Smooth muscle cell (in vitro differentiated cells): ENCODE results near the gene ACSF2. TPM values are rescaled to one million over a fixed set of nuclear protein-coding genes. Genes with fewer than 3 reads are reported as not detected.
"Not testable (repeated sequence)": the region's sequence is repeated elsewhere in the genome, so short reads cannot be mapped to it uniquely, and the experiment has no call there.

ENCODE experiments used
- DNase-seq: peaks from one replicate; lab custom pipeline; 2025; ENCODE audit not compliant: unreplicated experiment; lab: John Stamatoyannopoulos, UW
- H2AFZ ChIP-seq: fragments of 200-600 bp; sonication (generic); 2 replicates; pipeline ENCODE4 v1.6.0; 2016; ENCODE audit warnings: antibody characterized with exemption, low read depth, mild to moderate bottlenecking
- H3F3A ChIP-seq: fragments of 200-600 bp; sonication (generic); 2 replicates; pipeline ENCODE4 v1.6.0; 2017; ENCODE audit warnings: antibody characterized with exemption, low read depth
- H3K27ac ChIP-seq: fragments of 200-600 bp; sonication (generic); 2 replicates; pipeline ENCODE4 v1.5.1; 2016; ENCODE audit warnings: low read depth, mild to moderate bottlenecking
- H3K27me3 ChIP-seq: fragments of 200-600 bp; sonication (generic); 2 replicates; pipeline ENCODE4 v1.6.1; 2016; ENCODE audit warnings: low read depth, mild to moderate bottlenecking
- H3K36me3 ChIP-seq: fragments of 200-600 bp; sonication (generic); 2 replicates; pipeline ENCODE4 v1.5.1; 2016; ENCODE audit warnings: low read depth
- H3K4me1 ChIP-seq: fragments of 200-600 bp; sonication (generic); 2 replicates; pipeline ENCODE4 v1.5.1; 2016; ENCODE audit warnings: low read depth
- H3K4me2 ChIP-seq: fragments of 200-600 bp; sonication (generic); 2 replicates; pipeline ENCODE4 v1.6.0; 2016; ENCODE audit warnings: mild to moderate bottlenecking
- H3K4me3 ChIP-seq: fragments of 200-600 bp; sonication (generic); 2 replicates; pipeline ENCODE4 v1.5.1; 2016; ENCODE audit warnings: mild to moderate bottlenecking
- H3K79me2 ChIP-seq: fragments of 200-600 bp; sonication (generic); 2 replicates; pipeline ENCODE4 v1.6.0; 2016; ENCODE audit warnings: low read depth, mild to moderate bottlenecking
- H3K9ac ChIP-seq: fragments of 200-600 bp; sonication (generic); 2 replicates; pipeline ENCODE4 v1.6.0; 2016; ENCODE audit warnings: low read depth
- H3K9me3 ChIP-seq: fragments of 200-600 bp; sonication (generic); replicated peaks from 2 replicates; pipeline ENCODE4 v1.5.1; 2016; ENCODE audit warnings: low read depth
- H4K20me1 ChIP-seq: fragments of 200-600 bp; sonication (generic); 2 replicates; pipeline ENCODE4 v1.6.0; 2016; ENCODE audit warnings: low read depth
- WGBS: methylation state at CpG from one replicate; pipeline ENCODE4 v1.1.7; 2016; ENCODE audit warnings: low lambda C conversion rate; 5-methylcytosine and 5-hydroxymethylcytosine counted together
- polyA plus RNA-seq: library from polyadenylated mRNA; unstranded; fragments of >200 nt; fragmentation: Nextera tagmentation; extraction: Ambion mirVana; gene quantifications from 2 replicates; pipeline ENCODE4 v1.2.1, GENCODE V29; 2016
- total RNA-seq: library from RNA; depleted of rRNA; stranded (reverse); fragments of >200 nt; gene quantifications from 2 replicates; pipeline ENCODE4 v1.2.3, GENCODE V29; 2014
- TF ChIP-seq, protein P1 (sequence below): fragments of 200-600 bp; sonication (generic); IDR thresholded peaks from 2 replicates; pipeline ENCODE4 v1.5.1; 2017; ENCODE audit warnings: borderline replicate concordance, mild to moderate bottlenecking, antibody characterized with exemption; ENCODE audit not compliant: insufficient read depth, poor library complexity, severe bottlenecking

The ACSF2 gene
- total and polyA plus RNA-seq, 2 experiments from 2014 or later = 13.7 to 16.8 TPM

DNA sequence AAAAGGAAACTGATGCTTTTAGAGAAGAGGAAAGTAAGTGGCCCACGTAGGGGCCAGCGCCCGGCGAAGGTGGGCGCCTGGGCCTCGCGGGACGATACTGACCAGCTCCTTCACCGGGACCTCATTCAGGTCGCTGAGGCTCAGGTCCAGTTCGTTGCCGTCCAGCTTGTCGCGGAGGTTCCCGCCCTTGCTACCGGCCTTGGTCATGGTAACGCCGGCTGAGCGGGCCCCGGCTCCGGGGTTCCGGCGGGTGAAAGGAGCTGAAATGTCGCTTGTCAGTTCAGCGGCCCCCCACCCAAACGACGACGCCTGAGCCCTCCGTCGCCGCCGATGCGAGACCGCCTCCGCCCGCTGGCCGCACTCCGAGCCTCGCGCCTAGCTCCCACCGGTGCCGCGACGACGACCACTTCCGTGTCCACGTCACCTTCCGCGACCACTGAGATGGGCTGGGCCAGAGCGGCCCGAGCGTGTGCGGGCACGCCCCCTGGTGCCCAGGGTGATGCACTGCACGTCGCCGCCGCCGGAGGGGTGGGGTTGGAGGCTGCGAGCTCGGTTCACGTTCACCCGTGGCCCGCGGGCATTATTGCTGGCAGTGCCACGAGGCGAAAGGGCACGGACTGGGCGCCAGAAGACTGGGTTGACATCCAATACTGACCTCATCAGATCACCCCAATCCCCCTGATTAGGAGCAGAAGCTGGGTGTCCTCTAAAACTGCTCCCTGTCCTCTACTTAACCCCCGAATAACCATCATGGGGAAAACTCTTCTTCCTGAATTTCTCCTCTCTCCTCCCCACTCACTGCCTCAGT lies 28.7 kb upstream of the ACSF2 start, which contains the start of gene LRRC59:
LRRC59 (minus strand) TSS at position 413 of the 808 bp plus-strand sequence; CDS start at position 207, 206 bp downstream.
- Histone ChIP-seq H3K79me2 (peaks cover 44% of the 10 kb centered on the region), H2AFZ (peak within 1 kb of the TSS; percentile 70), H3K27ac (peak within 1 kb of the TSS; percentile 86), H3K9ac (peak within 1 kb of the TSS; percentile 98), H3K4me1 (no peaks in the 10 kb centered on the region), H3K36me3 (peaks cover 10% of the 10 kb centered on the region), H3K4me3 (peak within 1 kb of the TSS; percentile 90), H3K27me3 (no peaks in the 10 kb centered on the region), H3F3A (no peaks in the 10 kb centered on the region), H3K9me3 (no peaks in the 10 kb centered on the region), H4K20me1 (peaks cover 44% of the 10 kb centered on the region), H3K4me2 (peak within 1 kb of the TSS; percentile 94)
- TF ChIP-seq, protein P1, sequence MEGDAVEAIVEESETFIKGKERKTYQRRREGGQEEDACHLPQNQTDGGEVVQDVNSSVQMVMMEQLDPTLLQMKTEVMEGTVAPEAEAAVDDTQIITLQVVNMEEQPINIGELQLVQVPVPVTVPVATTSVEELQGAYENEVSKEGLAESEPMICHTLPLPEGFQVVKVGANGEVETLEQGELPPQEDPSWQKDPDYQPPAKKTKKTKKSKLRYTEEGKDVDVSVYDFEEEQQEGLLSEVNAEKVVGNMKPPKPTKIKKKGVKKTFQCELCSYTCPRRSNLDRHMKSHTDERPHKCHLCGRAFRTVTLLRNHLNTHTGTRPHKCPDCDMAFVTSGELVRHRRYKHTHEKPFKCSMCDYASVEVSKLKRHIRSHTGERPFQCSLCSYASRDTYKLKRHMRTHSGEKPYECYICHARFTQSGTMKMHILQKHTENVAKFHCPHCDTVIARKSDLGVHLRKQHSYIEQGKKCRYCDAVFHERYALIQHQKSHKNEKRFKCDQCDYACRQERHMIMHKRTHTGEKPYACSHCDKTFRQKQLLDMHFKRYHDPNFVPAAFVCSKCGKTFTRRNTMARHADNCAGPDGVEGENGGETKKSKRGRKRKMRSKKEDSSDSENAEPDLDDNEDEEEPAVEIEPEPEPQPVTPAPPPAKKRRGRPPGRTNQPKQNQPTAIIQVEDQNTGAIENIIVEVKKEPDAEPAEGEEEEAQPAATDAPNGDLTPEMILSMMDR = peak; percentile 96
- DNase-seq = peak; percentile 80
- 2% methylated on average over 69 of the region's 70 CpGs for WGBS

DNA sequence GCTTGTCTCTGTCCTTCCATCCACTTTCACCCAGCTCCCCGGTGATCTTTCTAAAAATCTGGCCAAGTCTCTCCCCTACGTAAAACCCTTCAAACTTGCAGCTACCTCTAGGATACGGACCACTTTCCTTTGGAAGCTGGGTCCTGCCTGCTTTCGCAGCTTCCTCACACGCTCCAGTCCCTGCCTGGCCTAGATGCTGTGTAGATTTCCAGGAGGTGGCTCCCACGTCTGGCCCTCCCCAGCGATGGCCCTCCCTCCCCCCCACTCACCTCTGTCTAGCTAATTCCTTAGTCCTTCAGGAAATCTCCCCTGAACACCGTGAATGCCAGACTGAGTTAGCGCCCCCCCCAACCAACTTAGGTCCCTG lies 28.1 kb upstream of the ACSF2 start:
- Histone ChIP-seq H3K9ac (no peak overlapping the region), H2AFZ (peak overlapping the region; percentile 70), H3K27ac (no peak overlapping the region), H3K4me3 (peak overlapping the region; percentile 90), H3K36me3 (peaks cover 10% of the 10 kb centered on the region), H3K4me2 (peak overlapping the region; percentile 94), H4K20me1 (peaks cover 38% of the 10 kb centered on the region), H3K79me2 (peaks cover 44% of the 10 kb centered on the region), H3K27me3 (no peaks in the 10 kb centered on the region), H3K4me1 (no peaks in the 10 kb centered on the region), H3K9me3 (no peaks in the 10 kb centered on the region), H3F3A (no peaks in the 10 kb centered on the region)
- DNase-seq = no peak
- 67% methylated on average over 9 of the region's 9 CpGs for WGBS
- TF ChIP-seq, protein P1 = no peak

DNA sequence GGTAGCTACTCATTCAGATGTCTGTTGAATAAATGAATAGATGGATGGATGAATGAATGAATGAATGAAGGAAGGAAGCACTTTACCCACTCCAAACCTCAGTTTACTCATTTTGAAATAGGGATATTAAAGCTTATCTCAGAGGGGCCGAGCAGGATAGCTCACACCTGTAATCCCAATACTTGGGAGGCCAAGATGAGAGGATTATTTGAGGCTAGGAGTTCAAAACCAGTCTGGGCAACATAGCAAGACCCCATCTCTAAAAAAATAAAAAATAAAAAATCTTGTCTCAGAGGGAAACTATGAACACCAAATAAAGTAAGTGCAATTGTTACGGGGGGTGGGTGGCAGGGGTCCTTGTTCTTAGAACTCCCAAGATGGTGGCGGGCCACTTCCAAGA lies 27.3 kb upstream of the ACSF2 start:
- 100% methylated on average over 3 of the region's 3 CpGs for WGBS

DNA sequence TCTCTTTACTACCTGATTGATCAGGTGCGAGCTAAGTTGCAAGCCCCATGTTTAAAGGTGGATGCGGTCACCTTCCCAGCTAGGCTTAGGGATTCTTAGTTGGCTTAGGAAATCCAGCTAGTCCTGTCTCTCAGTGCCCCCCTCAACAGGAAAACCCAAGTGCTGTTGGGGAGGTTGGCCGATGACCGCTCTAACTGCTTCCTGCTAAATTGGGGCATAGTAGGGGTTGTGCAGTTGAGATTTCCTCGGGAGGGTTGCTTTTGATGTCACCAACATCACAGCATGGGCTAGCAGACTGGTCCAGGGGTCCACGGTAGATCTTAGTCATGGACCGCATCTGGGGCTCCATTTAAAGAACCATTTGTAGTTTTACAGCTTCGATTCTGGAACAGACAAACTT lies 26.4 kb upstream of the ACSF2 start:
- H3K27me3 ChIP-seq, H3F3A ChIP-seq, H3K9me3 ChIP-seq, H3K4me1 ChIP-seq, H3K4me2 ChIP-seq, H2AFZ ChIP-seq, H3K27ac ChIP-seq, H3K36me3 ChIP-seq, H3K4me3 ChIP-seq, H3K9ac ChIP-seq, DNase-seq: not testable (repeated sequence)
- peaks cover 28% of the 10 kb centered on the region for H3K79me2 ChIP-seq
- 98% methylated on average over 8 of the region's 8 CpGs for WGBS
- peaks cover 21% of the 10 kb centered on the region for H4K20me1 ChIP-seq

More for the DNA sequence above, 27.3 kb upstream of the ACSF2 start:
- H4K20me1 ChIP-seq = peaks cover 30% of the 10 kb centered on the region
- not testable (repeated sequence) for H3K36me3 ChIP-seq, H3K4me3 ChIP-seq, H3K27ac ChIP-seq, H3K9ac ChIP-seq, H3F3A ChIP-seq, H3K27me3 ChIP-seq, H2AFZ ChIP-seq, H3K9me3 ChIP-seq, DNase-seq, H3K4me2 ChIP-seq, H3K4me1 ChIP-seq
- H3K79me2 ChIP-seq = peaks cover 37% of the 10 kb centered on the region

DNA sequence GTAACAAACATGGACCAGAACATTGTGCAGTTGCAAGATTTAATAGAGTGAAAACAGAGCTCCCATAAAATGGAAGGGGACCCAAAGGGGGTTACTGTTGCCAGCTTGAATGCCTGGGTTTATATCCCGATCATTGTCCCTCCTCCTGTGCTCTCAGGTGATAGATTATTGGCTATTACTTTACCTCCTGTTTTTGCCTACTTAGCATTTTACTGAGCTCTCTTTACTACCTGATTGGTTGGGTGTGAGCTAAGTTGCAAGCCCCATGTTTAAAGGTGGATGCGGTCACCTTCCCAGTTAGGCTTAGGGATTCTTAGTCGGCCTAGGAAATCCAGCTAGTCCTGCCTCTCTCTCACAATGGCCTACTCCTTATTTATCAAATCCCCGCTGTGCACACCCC lies 20.7 kb upstream of the ACSF2 start:
- H3K4me1 ChIP-seq, H4K20me1 ChIP-seq, DNase-seq, H3K4me3 ChIP-seq, H3K36me3 ChIP-seq, H3K27ac ChIP-seq, H3K9me3 ChIP-seq, H3K79me2 ChIP-seq, H3K9ac ChIP-seq, H3K27me3 ChIP-seq, H2AFZ ChIP-seq, H3K4me2 ChIP-seq, H3F3A ChIP-seq: not testable (repeated sequence)
- 82% methylated on average over 4 of the region's 4 CpGs for WGBS
